HepG2 (cell line): ENCODE measurements around the gene FFAR4. TPM values are rescaled to one million over a fixed set of nuclear protein-coding genes. Genes with fewer than 3 reads are reported as not detected.

Experiments used
- CENPX ChIP-seq: sonication (generic); formaldehyde crosslinking; IDR thresholded peaks from 2 replicates; pipeline ENCODE4 v1.9.0; 2021; ENCODE audit warnings: mild to moderate bottlenecking, missing genetic modification reagents, moderate library complexity
- CHD2 ChIP-seq: IDR thresholded peaks from 2 replicates; pipeline ENCODE4 v1.6.1; 2011; ENCODE audit warnings: low read depth, low read length, improper control_type of control experiment
- FIP1L1 ChIP-seq: fragments of 200-400 bp; formaldehyde crosslinking; IDR thresholded peaks from 2 replicates; pipeline ENCODE4 v1.6.1; 2018; ENCODE audit warnings: low read depth, mild to moderate bottlenecking, low read length, moderate library complexity, borderline replicate concordance; ENCODE audit not compliant: insufficient read depth
- HNF4G ChIP-seq, 2 experiments: sonication (generic) in 1 of 2; formaldehyde crosslinking in 1 of 2; IDR thresholded peaks; 2 replicates each; pipeline versions ENCODE4 v1.4.0 to v1.6.1; 2011 to 2020; ENCODE audit warnings: borderline replicate concordance in 2 of 2, low read depth in 2 of 2, mild to moderate bottlenecking in 2 of 2, low read length in 1 of 2, missing genetic modification reagents in 1 of 2, moderate library complexity in 1 of 2
- KDM3A ChIP-seq: IDR thresholded peaks from 2 replicates; pipeline ENCODE4 v1.6.1; 2018; ENCODE audit warnings: low read depth, missing compliant biosample characterization
- KDM4B ChIP-seq: sonication (generic); formaldehyde crosslinking; IDR thresholded peaks from 2 replicates; pipeline ENCODE4 v1.4.0; 2020; ENCODE audit warnings: missing genetic modification reagents
- KLF16 ChIP-seq, 2 experiments: sonication (generic) in 1 of 2; formaldehyde crosslinking in 1 of 2; IDR thresholded peaks; 2 replicates each; pipeline versions ENCODE4 v1.6.1 to v1.8.0; 2016 to 2023; ENCODE audit warnings: missing genetic modification reagents in 2 of 2, missing compliant biosample characterization in 1 of 2
- MIXL1 ChIP-seq: IDR thresholded peaks from 2 replicates; pipeline ENCODE4 v1.6.1; 2016
- ONECUT2 ChIP-seq: sonication (generic); formaldehyde crosslinking; IDR thresholded peaks from 2 replicates; pipeline ENCODE4 v1.4.0; 2020; ENCODE audit warnings: missing genetic modification reagents
- PAX8 ChIP-seq: sonication (generic); formaldehyde crosslinking; IDR thresholded peaks from 2 replicates; pipeline ENCODE4 v1.8.0; 2022; ENCODE audit warnings: mild to moderate bottlenecking, missing genetic modification reagents, borderline replicate concordance
- PLRG1 ChIP-seq: fragments of 450-650 bp; conservative IDR thresholded peaks from 2 replicates; pipeline ENCODE4 v1.6.1; 2016
- SATB2 ChIP-seq: sonication (generic); formaldehyde crosslinking; IDR thresholded peaks from 2 replicates; pipeline ENCODE4 v1.5.0; 2020; ENCODE audit warnings: missing genetic modification reagents
- SMARCE1 ChIP-seq: fragments of 450-650 bp; IDR thresholded peaks from 2 replicates; pipeline ENCODE4 v1.6.1; 2017; ENCODE audit warnings: borderline replicate concordance
- SRSF1 ChIP-seq: fragments of 200-400 bp; formaldehyde crosslinking; optimal IDR thresholded peaks from 2 replicates; pipeline ENCODE3; 2017; ENCODE audit warnings: mild to moderate bottlenecking, low read depth, low read length, moderate library complexity
- ZEB1 ChIP-seq: IDR thresholded peaks from 2 replicates; pipeline ENCODE4 v1.6.1; 2012; ENCODE audit warnings: mild to moderate bottlenecking, low read depth, inconsistent platforms; ENCODE audit not compliant: insufficient replicate concordance
- ZKSCAN1 ChIP-seq: fragments of 150-350 bp; IDR thresholded peaks from 2 replicates; pipeline ENCODE4 v1.6.1; 2014; ENCODE audit warnings: low read length
- ZKSCAN5 ChIP-seq: sonication (generic); formaldehyde crosslinking; IDR thresholded peaks from 2 replicates; pipeline ENCODE4 v1.5.1; 2020; ENCODE audit warnings: mild to moderate bottlenecking, missing genetic modification reagents
- ZMAT3 ChIP-seq: sonication (generic); formaldehyde crosslinking; conservative IDR thresholded peaks from 2 replicates; pipeline ENCODE4 v1.7.0; 2021; ENCODE audit warnings: missing genetic modification reagents
- ZNF12 ChIP-seq: sonication (generic); formaldehyde crosslinking; IDR thresholded peaks from 2 replicates; pipeline ENCODE4 v1.5.0; 2020; ENCODE audit warnings: missing genetic modification reagents
- ZNF256 ChIP-seq: sonication (generic); formaldehyde crosslinking; conservative IDR thresholded peaks from 2 replicates; pipeline ENCODE4 v1.4.0; 2020; ENCODE audit warnings: missing genetic modification reagents
- polyA plus RNA-seq, 8 experiments: library from polyadenylated mRNA; depleted of rRNA in 3 of 8; stranded (reverse) in 7 of 8; unstranded in 1 of 8; fragments of >200 nt; fragmentation: Illumina TruSeq in 4 of 8; extraction: Trizol in 4 of 8; gene quantifications; 2 replicates each; pipeline versions ENCODE4 v1.2.1 to v1.2.3, GENCODE V29; 2011 to 2016; ENCODE audit warnings: low read depth in 4 of 8, missing spikeins in 1 of 8, mixed read lengths in 1 of 8; ENCODE audit not compliant: insufficient read depth in 1 of 8
- total RNA-seq, 5 experiments: library from RNA; depleted of rRNA; stranded (reverse); fragments of >200 nt; fragmentation: Illumina TruSeq; extraction: Trizol; gene quantifications; 2 replicates each; pipeline ENCODE4 v1.2.3, GENCODE V29; 2016; ENCODE audit warnings: low read depth in 1 of 5
- TF ChIP-seq, protein P1 (sequence below): sonication (generic); formaldehyde crosslinking; IDR thresholded peaks from 2 replicates; pipeline ENCODE4 v1.4.0; 2020; ENCODE audit warnings: missing genetic modification reagents
- TF ChIP-seq, protein P2 (sequence below): sonication (generic); formaldehyde crosslinking; IDR thresholded peaks from 2 replicates; pipeline ENCODE4 v1.4.0; 2020; ENCODE audit warnings: missing genetic modification reagents, borderline replicate concordance
- TF ChIP-seq, protein P3 (sequence below): IDR thresholded peaks from 2 replicates; pipeline ENCODE4 v1.6.1; 2016; ENCODE audit warnings: low read depth, borderline replicate concordance

The FFAR4 gene
- total and polyA plus RNA-seq, 2 of the 13 experiments (the other 11 are each of a cell fraction or from before 2014, with no cell fraction given): 0.09 TPM; not detected in 1

DNA sequence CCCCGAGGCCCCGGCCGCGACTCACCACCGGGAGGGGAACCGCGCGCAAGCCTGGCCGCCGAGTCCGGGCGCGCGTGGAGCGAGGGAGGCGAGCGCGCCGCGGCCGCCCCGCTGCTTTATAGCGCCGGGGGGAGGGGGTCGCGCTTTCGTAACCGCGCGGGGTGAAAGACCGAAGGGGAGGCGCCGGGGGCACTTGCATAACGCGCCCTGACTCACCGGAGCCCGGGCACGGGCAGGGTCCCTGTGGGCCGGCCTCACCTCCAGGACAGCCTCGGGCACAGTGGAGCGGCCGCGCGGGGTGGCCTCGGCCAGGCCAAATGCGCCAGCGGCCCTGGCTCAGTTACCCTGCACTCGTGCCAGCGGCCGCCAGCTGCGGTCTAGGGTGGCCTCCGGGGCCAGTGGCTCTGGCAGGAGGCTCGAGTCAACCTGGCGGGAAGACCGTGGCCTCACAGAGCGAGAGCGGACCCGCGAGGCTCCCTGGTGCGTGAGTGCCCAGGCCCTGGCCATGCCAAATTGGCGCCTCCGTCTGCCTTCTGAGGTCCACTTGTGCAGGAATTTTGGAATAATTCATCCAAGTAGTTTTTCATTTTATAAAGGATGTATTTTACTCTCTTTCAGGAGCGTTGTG, 34.8 kb downstream of the FFAR4 start, which contains the start of gene RBP4 (continued):
- TF ChIP-seq FIP1L1: no peak
- no peak for TF ChIP-seq MIXL1 (CRISPR knock-in tag)
- TF ChIP-seq PAX8 (CRISPR knock-in tag): no peak
- TF ChIP-seq KDM3A (CRISPR knock-in tag): no peak; the same call in none of the 2 replicates
- peak; percentile 50 for TF ChIP-seq ZNF12
- no peak for TF ChIP-seq SMARCE1
- peak in 1 of 2 experiments; percentile 71; a peak in 2 of 4 replicates for TF ChIP-seq KLF16 (CRISPR knock-in tag; IDR thresholded peaks at IDR 0.05)
- 0 out of 2 replicates have a peak, but pooled peaks have one; percentile 15 for TF ChIP-seq CHD2
- TF ChIP-seq PLRG1: no peak
- peak; percentile 56 for TF ChIP-seq KDM4B (CRISPR knock-in tag)
- peak; percentile 80; the same call in 1 of the 2 replicates for TF ChIP-seq HNF4G (IDR thresholded peaks at IDR 0.05; ENCODE audit: borderline replicate concordance, low read depth, low read length)
- peak; percentile 88 for TF ChIP-seq HNF4G (CRISPR knock-in tag; IDR thresholded peaks at IDR 0.05; ENCODE audit: borderline replicate concordance, low read depth)
- TF ChIP-seq SATB2 (CRISPR knock-in tag): no peak
- peak; percentile 46 for TF ChIP-seq SRSF1
- TF ChIP-seq ZEB1: peak; percentile 21
- TF ChIP-seq ONECUT2 (CRISPR knock-in tag): no peak; the same call in 1 of the 2 replicates
- TF ChIP-seq, protein P1, sequence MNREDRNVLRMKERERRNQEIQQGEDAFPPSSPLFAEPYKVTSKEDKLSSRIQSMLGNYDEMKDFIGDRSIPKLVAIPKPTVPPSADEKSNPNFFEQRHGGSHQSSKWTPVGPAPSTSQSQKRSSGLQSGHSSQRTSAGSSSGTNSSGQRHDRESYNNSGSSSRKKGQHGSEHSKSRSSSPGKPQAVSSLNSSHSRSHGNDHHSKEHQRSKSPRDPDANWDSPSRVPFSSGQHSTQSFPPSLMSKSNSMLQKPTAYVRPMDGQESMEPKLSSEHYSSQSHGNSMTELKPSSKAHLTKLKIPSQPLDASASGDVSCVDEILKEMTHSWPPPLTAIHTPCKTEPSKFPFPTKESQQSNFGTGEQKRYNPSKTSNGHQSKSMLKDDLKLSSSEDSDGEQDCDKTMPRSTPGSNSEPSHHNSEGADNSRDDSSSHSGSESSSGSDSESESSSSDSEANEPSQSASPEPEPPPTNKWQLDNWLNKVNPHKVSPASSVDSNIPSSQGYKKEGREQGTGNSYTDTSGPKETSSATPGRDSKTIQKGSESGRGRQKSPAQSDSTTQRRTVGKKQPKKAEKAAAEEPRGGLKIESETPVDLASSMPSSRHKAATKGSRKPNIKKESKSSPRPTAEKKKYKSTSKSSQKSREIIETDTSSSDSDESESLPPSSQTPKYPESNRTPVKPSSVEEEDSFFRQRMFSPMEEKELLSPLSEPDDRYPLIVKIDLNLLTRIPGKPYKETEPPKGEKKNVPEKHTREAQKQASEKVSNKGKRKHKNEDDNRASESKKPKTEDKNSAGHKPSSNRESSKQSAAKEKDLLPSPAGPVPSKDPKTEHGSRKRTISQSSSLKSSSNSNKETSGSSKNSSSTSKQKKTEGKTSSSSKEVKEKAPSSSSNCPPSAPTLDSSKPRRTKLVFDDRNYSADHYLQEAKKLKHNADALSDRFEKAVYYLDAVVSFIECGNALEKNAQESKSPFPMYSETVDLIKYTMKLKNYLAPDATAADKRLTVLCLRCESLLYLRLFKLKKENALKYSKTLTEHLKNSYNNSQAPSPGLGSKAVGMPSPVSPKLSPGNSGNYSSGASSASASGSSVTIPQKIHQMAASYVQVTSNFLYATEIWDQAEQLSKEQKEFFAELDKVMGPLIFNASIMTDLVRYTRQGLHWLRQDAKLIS (CRISPR knock-in tag): peak; percentile 72; the same call in 1 of the 2 replicates
- TF ChIP-seq, protein P2, sequence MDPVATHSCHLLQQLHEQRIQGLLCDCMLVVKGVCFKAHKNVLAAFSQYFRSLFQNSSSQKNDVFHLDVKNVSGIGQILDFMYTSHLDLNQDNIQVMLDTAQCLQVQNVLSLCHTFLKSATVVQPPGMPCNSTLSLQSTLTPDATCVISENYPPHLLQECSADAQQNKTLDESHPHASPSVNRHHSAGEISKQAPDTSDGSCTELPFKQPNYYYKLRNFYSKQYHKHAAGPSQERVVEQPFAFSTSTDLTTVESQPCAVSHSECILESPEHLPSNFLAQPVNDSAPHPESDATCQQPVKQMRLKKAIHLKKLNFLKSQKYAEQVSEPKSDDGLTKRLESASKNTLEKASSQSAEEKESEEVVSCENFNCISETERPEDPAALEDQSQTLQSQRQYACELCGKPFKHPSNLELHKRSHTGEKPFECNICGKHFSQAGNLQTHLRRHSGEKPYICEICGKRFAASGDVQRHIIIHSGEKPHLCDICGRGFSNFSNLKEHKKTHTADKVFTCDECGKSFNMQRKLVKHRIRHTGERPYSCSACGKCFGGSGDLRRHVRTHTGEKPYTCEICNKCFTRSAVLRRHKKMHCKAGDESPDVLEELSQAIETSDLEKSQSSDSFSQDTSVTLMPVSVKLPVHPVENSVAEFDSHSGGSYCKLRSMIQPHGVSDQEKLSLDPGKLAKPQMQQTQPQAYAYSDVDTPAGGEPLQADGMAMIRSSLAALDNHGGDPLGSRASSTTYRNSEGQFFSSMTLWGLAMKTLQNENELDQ: no peak
- TF ChIP-seq ZKSCAN1: no peak
- TF ChIP-seq, protein P3, sequence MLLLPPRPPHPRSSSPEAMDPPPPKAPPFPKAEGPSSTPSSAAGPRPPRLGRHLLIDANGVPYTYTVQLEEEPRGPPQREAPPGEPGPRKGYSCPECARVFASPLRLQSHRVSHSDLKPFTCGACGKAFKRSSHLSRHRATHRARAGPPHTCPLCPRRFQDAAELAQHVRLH (CRISPR knock-in tag): no peak
- no peak for TF ChIP-seq ZNF256 (CRISPR knock-in tag)
- TF ChIP-seq CENPX (CRISPR knock-in tag): no peak
- TF ChIP-seq ZMAT3 (CRISPR knock-in tag): peak; percentile 60; the same call in 1 of the 2 replicates
- TF ChIP-seq ZKSCAN5 (CRISPR knock-in tag): no peak
